Esophagus (tissue), 2 donors: Measurements from ENCODE around the gene HOXC4. TPM values are rescaled to one million over a fixed set of nuclear protein-coding genes. Genes with fewer than 3 reads are reported as not detected.

Experiments used
- H3K27ac ChIP-seq, 2 donors: one replicate each; pipeline ENCODE4 v1.5.1; 2013; ENCODE audit warnings: low read depth in 2 of 2, mild to moderate bottlenecking in 2 of 2, inconsistent platforms in 1 of 2, low read length in 1 of 2, moderate library complexity in 1 of 2
- H3K27me3 ChIP-seq, 2 donors: one replicate each; pipeline ENCODE4 v1.6.1; 2013; ENCODE audit warnings: low read length in 2 of 2, control low read depth in 1 of 2, mild to moderate bottlenecking in 1 of 2; ENCODE audit not compliant: insufficient read depth in 2 of 2, control insufficient read depth in 1 of 2
- H3K36me3 ChIP-seq, 2 donors: one replicate each; pipeline ENCODE4 v1.6.1; 2013; ENCODE audit warnings: low read length in 1 of 2; ENCODE audit not compliant: control insufficient read depth in 2 of 2, insufficient read depth in 2 of 2
- H3K4me1 ChIP-seq, 2 donors: one replicate each; pipeline ENCODE4 v1.6.1; 2013; ENCODE audit warnings: low read length in 1 of 2; ENCODE audit not compliant: control insufficient read depth in 2 of 2, insufficient read depth in 2 of 2
- H3K4me3 ChIP-seq, 2 donors: one replicate each; pipeline ENCODE4 v1.5.1; 2013; ENCODE audit warnings: low read length in 2 of 2, mild to moderate bottlenecking in 2 of 2, low read depth in 1 of 2, moderate library complexity in 1 of 2
- H3K9me3 ChIP-seq, 2 donors: one replicate each; pipeline ENCODE4 v1.6.1; 2013; ENCODE audit warnings: mild to moderate bottlenecking in 2 of 2, low read depth in 1 of 2, low read length in 1 of 2, moderate library complexity in 1 of 2; ENCODE audit not compliant: control insufficient read depth in 2 of 2, insufficient read depth in 1 of 2
- WGBS, 2 donors: extraction: QIAGEN DNeasy Blood & Tissue Kit; methylation state at CpG; one replicate each; pipeline ENCODE4 v1.1.7; 2013; 5-methylcytosine and 5-hydroxymethylcytosine counted together
- polyA plus RNA-seq, 2 donors: library from polyadenylated mRNA; stranded (reverse); fragments of 200-250 nt; gene quantifications; one replicate each; pipeline ENCODE4 v1.2.3, GENCODE V29; 2013
- donor health status: healthy with polysubstance abuse.
- donor health status: Bipolar disorder and iron deficiency.

HOXC4 gene
- polyA plus RNA-seq, 2 donors, result 3.3 to 3.7 TPM

DNA sequence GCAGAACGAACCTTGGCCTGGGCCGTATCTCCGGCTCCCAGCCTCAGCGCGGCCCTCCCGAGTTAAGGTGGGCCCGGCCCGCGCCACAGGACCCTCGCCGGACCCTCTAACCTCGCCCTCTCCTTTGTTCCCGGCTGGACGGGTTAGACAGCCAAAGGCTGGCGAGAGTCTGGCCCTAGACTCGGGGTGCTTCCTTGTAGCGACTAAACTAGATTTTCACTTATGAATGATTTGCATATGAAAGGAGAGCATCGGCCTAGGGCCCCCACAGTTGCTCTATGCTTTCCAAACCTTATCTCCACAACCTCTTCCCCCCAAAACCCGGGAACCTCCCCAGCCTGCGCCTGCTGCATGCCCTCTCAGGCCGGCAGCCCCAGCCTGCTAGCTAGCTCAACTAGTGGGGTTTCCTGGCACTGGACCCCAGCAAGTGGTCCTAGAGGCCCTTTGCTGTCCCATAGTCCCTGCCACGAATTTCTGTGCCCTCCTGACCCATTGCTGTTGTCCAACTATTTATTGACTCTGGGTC lies 18.8 kb upstream of the HOXC4 start:
- no peaks in the 10 kb centered on the region for H3K9me3 ChIP-seq
- H3K4me1 ChIP-seq, result peaks cover 0 to 18% of the 10 kb centered on the region in 2 donors
- peak overlapping the region; percentile 19 to 53 for H3K4me3 ChIP-seq
- H3K27ac ChIP-seq, result peak overlapping the region in 1 of 2 donors; percentile 38
- H3K27me3 ChIP-seq, result no peaks in the 10 kb centered on the region
- H3K36me3 ChIP-seq, result no peaks in the 10 kb centered on the region
- WGBS, 2 donors, result 42 to 48% methylated on average over 22 of the region's 22 CpGs

DNA sequence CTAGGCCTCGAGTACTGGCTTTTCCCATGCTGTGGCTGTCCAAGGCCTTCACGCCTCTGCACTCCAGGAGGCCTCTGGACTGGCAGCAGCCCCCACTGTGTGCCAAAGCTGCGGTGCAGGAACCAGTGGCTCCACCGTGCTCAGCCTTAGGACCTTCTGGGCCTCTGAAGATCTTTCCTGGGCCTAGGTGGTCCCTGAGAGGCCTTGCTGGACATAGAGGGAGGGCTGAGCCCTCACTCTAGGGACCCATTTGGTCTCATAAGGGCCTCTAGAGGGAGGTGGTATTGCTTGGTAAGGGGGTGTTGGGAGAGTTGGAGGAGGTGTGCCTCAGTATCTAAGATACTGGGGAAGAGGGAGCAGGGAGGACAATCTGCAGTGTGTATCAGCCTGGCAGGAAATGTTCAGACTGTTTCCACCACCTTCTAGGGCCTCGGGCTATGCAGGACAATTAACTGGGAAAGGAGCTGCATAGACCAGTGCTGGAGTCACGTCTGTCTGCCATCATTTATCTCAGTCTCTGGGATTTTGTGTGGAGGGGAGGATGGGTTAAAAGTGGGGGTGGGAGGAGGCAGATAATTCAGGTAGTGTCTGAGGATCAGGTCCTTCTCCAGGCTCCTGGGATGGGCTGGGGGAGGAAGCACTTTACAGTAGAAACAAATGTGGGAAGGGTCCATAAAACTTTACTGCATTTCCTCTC lies 17.9 kb upstream of the HOXC4 start:
- 58 to 71% methylated on average over 6 of the region's 6 CpGs for WGBS, 2 donors
- H3K9me3 ChIP-seq, result no peaks in the 10 kb centered on the region
- peaks cover 0 to 18% of the 10 kb centered on the region in 2 donors for H3K4me1 ChIP-seq
- H3K27me3 ChIP-seq, result no peaks in the 10 kb centered on the region
- H3K4me3 ChIP-seq, result no peak overlapping the region
- no peaks in the 10 kb centered on the region for H3K36me3 ChIP-seq
- H3K27ac ChIP-seq, result no peak overlapping the region

DNA sequence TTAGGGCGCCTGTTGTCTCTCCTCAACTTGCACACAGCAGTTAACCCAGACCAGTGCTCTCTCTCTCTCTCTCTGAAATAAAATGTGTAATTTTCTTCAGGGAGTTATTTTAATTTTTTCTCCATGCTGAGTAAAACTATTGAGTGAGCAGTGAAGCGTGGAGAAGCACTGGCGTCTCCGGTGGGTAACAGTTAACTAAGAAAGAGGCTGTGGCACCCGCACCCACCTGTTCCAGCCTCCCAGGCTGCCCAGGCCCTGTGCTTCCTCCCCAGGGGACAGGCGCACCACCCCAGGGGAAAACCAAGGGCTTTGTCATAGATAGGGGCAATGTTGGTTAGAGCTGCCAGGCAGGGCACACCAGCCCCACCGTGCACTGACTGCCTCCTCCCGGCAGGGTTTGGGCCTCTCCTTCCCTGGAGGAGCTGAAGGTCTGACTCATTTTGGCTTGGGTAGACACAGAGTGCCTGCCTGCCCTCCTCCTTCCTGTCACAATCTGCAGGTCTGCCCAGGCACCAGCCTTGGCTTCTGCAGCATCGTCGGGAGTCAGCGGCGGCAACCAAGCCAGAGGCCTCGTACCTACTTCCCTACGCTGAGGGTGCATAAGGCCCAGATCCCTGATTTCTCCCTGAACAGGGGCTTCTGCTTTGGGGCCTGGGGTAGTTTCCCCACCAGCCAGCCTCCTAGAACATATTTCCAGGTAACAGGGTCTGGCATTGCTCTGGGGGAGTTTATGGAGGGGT lies 16.8 kb upstream of the HOXC4 start:
- no peaks in the 10 kb centered on the region for H3K36me3 ChIP-seq
- peak overlapping the region; percentile 14 to 85 for H3K27ac ChIP-seq
- peaks cover 0 to 18% of the 10 kb centered on the region in 2 donors for H3K4me1 ChIP-seq
- no peaks in the 10 kb centered on the region for H3K9me3 ChIP-seq
- H3K4me3 ChIP-seq, result peak overlapping the region in 1 of 2 donors; percentile 23
- H3K27me3 ChIP-seq, result no peaks in the 10 kb centered on the region
- 47 to 60% methylated on average over 14 of the region's 14 CpGs for WGBS, 2 donors

DNA sequence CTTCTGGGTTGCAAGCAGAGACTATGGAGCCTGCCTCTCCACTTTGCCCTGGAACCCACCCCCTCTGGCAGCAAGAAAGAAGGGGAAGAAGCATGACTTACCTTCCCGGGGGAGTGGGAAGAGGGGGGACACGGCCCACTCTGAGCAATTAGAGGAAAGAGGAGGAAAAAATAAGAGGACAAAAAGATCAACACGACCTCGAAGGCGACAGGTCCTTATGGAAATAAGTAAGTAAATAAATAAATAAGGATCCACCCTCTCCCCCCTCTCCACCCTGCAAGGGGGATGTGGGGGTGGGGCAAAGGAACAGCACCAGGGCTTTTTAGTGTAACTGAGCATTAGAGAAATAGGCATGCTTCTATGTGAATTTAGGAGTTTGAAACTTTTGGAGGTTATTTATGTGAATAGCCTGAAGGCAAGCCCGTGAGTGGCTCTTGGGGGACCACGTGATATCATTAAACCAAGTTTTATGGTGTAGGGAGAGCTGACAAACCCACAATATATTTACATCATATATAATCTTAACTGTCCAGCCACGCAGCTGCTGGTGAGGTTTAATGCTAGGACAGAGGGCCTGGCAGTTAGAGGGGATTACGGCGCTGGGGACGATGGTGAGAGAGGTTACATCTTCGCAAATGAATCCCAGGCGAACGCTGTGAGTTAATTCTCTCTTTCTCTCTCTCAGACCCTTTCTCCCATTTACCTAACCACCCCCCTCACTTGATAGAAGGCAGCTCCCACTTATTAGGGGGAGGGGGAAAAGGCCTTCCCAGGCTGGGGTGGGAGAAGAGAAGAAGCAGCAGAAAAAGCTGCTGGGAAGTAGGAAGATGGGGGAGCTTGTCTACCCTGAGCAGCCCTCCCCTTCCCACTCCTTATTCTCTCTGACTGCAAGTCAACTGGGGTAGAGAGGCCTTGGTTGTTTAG lies 16.0 kb upstream of the HOXC4 start:
- Histone ChIP-seq H3K27me3 (no peaks in the 10 kb centered on the region), H3K4me1 (peaks cover 0 to 15% of the 10 kb centered on the region in 2 donors)

DNA sequence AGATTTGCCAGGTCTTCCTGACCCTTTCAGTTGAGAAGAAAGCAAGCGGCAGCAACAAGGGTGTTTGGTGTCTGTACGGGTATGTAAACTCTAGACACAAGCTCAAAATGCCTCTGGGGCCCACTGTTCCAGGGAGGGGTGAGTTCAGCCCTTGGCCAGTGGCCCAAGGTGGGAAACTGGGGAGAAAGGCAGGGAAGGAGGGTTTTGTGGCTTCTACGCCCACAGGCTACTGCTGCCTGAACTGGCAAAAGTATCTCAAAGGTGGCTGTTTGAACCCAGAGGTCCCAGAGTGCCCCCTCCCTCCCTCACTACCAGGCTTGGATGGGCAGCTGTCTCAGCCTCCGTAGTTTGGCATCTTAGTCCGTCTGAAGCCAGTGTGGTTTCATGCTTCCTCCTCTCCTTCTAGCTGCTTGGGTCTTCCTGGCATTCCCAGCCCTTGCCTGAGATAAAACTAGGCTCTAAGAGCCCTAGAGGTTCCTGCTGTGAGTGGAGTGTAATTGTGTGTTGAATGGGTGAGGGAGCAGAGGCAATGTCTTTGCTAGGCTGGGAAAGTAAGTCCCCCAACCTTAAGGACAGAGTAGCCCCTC lies 15.3 kb upstream of the HOXC4 start:
- Histone ChIP-seq H3K4me1 (peaks cover 0 to 15% of the 10 kb centered on the region in 2 donors), H3K27me3 (no peaks in the 10 kb centered on the region), H3K36me3 (no peaks in the 10 kb centered on the region), H3K27ac (peak overlapping the region; percentile 78 to 91), H3K9me3 (no peaks in the 10 kb centered on the region), H3K4me3 (peak overlapping the region in 1 of 2 donors; percentile 21)
- WGBS, 2 donors, result 46 to 51% methylated on average over 5 of the region's 5 CpGs

More for the DNA sequence above, 16.0 kb upstream of the HOXC4 start:
- peak overlapping the region in 1 of 2 donors; percentile 23 for H3K4me3 ChIP-seq
- no peaks in the 10 kb centered on the region for H3K36me3 ChIP-seq
- H3K27ac ChIP-seq, result peak overlapping the region; percentile 78 to 91
- H3K9me3 ChIP-seq, result no peaks in the 10 kb centered on the region
- WGBS, 2 donors, result 44 to 51% methylated on average over 14 of the region's 14 CpGs

DNA sequence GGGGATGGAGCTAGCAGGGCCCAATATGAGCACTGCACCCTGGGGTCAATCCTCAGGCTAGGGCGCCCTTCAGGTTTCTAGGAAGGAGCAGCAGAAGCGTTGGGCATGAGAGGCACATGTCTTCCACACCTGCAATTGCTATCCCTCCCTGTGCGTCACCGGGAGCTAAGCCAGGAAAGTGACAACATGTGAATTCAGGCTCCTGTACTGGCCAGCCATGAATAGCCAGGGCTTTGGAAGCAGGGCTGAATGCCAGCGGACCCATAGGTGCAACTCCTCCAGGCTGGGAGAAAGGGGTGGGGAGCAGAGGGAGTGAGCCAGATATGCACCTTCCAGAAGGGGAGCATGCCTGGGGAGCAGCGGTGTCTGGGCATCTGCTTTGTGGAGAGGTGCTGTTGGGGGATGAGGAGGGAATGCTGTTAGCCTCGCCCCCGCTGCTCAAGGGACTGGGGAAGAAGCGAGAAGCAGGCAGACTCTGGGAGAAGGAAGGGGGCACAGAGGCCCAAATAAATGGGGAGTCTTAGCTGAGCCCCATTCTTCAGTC lies 14.7 kb upstream of the HOXC4 start:
- H3K4me1 ChIP-seq, result peaks cover 0 to 15% of the 10 kb centered on the region in 2 donors
- peak overlapping the region; percentile 78 to 91 for H3K27ac ChIP-seq
- H3K4me3 ChIP-seq, result no peak overlapping the region
- H3K9me3 ChIP-seq, result no peaks in the 10 kb centered on the region
- no peaks in the 10 kb centered on the region for H3K36me3 ChIP-seq
- no peaks in the 10 kb centered on the region for H3K27me3 ChIP-seq
- 31 to 35% methylated on average over 9 of the region's 9 CpGs for WGBS, 2 donors

DNA sequence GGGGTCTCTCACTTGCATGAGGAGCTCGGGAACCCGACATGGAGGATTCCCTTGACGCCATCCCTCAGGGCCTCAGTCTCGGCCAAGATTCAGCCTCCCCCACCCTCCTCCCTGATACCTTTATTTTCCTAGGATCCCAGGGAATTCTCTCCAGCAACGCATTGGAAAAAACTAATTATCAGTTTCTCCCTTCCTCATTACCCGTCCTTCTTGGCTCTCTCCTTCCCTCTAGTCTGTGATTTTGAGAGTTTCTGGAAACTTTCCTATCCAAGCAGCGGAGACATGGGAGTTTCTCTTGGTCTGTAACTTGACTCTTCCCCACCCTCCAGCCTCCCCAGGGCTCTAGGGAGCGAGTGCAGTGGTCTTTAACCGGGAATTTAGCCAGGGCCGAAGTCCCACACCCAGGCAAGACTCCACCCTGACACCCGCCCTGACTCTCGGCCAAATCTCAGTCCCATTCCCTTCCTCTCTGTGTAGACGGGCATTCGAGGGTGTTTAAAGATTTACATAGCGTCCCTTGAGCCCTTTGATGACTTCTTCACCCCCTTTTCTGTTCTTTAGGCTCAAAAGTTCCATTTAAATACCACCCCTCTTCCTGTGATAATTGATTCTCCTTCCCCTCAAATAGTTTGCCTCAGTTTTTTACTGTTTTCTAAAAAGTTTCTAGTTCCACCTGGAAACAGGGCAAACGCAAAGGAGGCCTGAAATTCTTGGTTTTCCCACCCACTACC lies 14.1 kb upstream of the HOXC4 start:
- Histone ChIP-seq H3K27me3 (no peaks in the 10 kb centered on the region), H3K27ac (peak overlapping the region; percentile 78 to 91), H3K36me3 (no peaks in the 10 kb centered on the region), H3K4me3 (no peak overlapping the region), H3K4me1 (peaks cover 0 to 15% of the 10 kb centered on the region in 2 donors), H3K9me3 (no peaks in the 10 kb centered on the region)
- 19 to 20% methylated on average over 16 of the region's 16 CpGs for WGBS, 2 donors

DNA sequence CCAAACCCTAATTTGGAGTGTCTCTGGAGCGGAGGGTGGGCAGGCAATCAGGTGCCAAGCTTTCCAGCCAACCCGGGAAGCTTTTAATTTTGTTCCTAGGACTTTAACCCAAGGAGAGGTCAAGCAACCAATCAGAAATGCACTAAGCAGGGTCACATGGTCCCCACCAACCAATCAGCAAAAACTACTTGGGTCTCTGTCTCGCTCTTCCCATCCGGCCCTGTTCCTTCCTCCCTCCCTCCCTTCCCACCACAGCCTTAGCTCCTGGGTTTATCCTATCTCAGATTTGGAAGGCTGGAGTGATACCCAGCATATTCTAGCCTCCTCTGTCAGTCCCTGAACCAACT lies 13.5 kb upstream of the HOXC4 start:
- no peaks in the 10 kb centered on the region for H3K27me3 ChIP-seq
- peaks cover 0 to 15% of the 10 kb centered on the region in 2 donors for H3K4me1 ChIP-seq
- peak overlapping the region in 1 of 2 donors; percentile 60 for H3K27ac ChIP-seq
- no peaks in the 10 kb centered on the region for H3K9me3 ChIP-seq
- H3K4me3 ChIP-seq, result no peak overlapping the region
- 39 to 53% methylated on average over 4 of the region's 4 CpGs for WGBS, 2 donors
- H3K36me3 ChIP-seq, result no peaks in the 10 kb centered on the region
